Osteoblast (primary cell): Measurements from ENCODE around the gene MBD2. TPM values are rescaled to one million over a fixed set of nuclear protein-coding genes. Genes with fewer than 3 reads are reported as not detected.

ENCODE experiments used
- DNase-seq: peaks from one replicate; pipeline ENCODE4 v3.0.0; 2011; ENCODE audit warnings: low spot score, mixed read lengths; ENCODE audit not compliant: insufficient read length; ENCODE audit errors: missing footprints
- H2AFZ ChIP-seq: 2 replicates; pipeline ENCODE4 v1.6.0; 2011; ENCODE audit warnings: mild to moderate bottlenecking, low read length
- H3K27ac ChIP-seq: 2 replicates; pipeline ENCODE4 v1.5.1; 2011; ENCODE audit warnings: mild to moderate bottlenecking, low read depth, low read length, moderate library complexity
- H3K27me3 ChIP-seq: 2 replicates; pipeline ENCODE4 v1.6.0; 2012; ENCODE audit warnings: mild to moderate bottlenecking, control low read depth, inconsistent platforms, low read length, moderate library complexity; ENCODE audit not compliant: insufficient read depth
- H3K36me3 ChIP-seq: 2 replicates; pipeline ENCODE4 v1.5.1; 2011; ENCODE audit warnings: mild to moderate bottlenecking, low read length, control low read depth, moderate library complexity; ENCODE audit not compliant: insufficient read depth
- H3K4me1 ChIP-seq: 2 replicates; pipeline ENCODE4 v1.5.1; 2011; ENCODE audit warnings: mild to moderate bottlenecking, low read length, control low read depth, moderate library complexity; ENCODE audit not compliant: insufficient read depth
- H3K4me2 ChIP-seq: 2 replicates; pipeline ENCODE4 v1.6.0; 2011; ENCODE audit warnings: mild to moderate bottlenecking, low read length; ENCODE audit not compliant: insufficient read depth
- H3K4me3 ChIP-seq: fragments of 200-600 bp; sonication (generic); 3 replicates; pipeline ENCODE4 v1.5.1; 2012; ENCODE audit warnings: mild to moderate bottlenecking, low read length, inconsistent platforms; ENCODE audit not compliant: insufficient read depth
- H3K79me2 ChIP-seq: 2 replicates; pipeline ENCODE4 v1.6.0; 2012; ENCODE audit warnings: mild to moderate bottlenecking, low read length, control low read depth, inconsistent platforms; ENCODE audit not compliant: insufficient read depth
- H3K9me3 ChIP-seq: 2 replicates; pipeline ENCODE4 v1.5.1; 2011; ENCODE audit warnings: low read depth, low read length, control low read depth
- H4K20me1 ChIP-seq: 2 replicates; pipeline ENCODE4 v1.6.0; 2012; ENCODE audit warnings: mild to moderate bottlenecking, low read length, control low read depth; ENCODE audit not compliant: insufficient read depth
- CTCF ChIP-seq: IDR thresholded peaks from 2 replicates; pipeline ENCODE4 v1.5.1; 2011; ENCODE audit warnings: mild to moderate bottlenecking, low read depth, low read length, moderate library complexity; ENCODE audit errors: extremely low read depth
- total RNA-seq: library from RNA; depleted of rRNA; stranded (reverse); fragments of >200 nt; gene quantifications from 2 replicates; pipeline ENCODE4 v1.2.3, GENCODE V29; 2012

Gene MBD2
- total RNA-seq, 1 donor: 23.9 TPM

DNA sequence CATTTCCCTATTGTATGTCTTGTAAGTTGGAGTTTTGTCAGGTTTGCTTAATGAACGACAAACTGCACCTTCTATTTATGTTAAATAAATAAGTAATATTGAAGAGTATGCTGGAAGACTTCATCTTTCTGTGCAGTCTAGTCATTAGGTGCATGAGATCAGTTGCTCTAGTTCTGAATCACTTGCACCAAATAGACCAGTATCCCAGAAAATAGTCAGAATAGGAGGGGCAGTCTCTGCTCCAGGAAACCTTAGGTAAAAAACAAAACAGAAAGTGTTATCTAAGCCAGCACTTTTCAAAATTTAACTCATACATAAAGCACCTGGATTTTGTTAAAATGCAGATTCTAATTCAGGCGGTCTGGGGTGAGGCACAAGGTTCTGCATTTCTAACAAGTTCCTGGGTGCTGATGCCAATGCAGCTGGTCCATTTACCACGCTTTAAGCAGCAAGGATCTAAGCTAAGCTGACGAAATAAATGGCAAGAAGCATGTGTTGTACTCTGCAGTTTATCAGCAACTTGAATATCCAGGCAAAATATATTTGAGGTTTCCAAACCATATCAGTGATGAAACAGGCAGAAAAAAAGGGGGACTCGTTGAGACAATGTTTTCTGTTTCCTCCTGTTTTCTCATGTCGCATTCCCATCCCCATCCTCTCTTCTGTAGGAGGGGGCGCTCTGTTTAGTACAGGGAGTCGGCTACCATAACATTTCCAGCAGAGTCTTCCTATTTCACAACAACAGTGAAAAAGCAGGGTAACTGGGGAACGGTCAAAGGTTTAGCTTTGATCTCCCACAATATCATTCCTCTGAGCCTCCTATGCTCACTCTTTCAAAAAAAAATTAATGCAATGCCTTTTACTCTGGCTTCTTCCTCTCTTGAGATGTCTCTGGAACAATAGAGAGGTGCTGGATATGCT is 106.4 kb downstream of the MBD2 start:
- no peak for TF ChIP-seq CTCF
- Histone ChIP-seq H3K9me3 (no peaks in the 10 kb centered on the region), H3K27me3 (no peaks in the 10 kb centered on the region), H3K79me2 (no peaks in the 10 kb centered on the region), H3K27ac (no peak overlapping the region), H2AFZ (no peak overlapping the region), H3K4me1 (peaks cover 6% of the 10 kb centered on the region), H3K4me2 (no peak overlapping the region), H3K36me3 (no peaks in the 10 kb centered on the region), H3K4me3 (no peak overlapping the region), H4K20me1 (no peaks in the 10 kb centered on the region)
- no peak for DNase-seq

- H3K79me2 ChIP-seq: no peaks in the 10 kb centered on the region
- DNase-seq: no peak
- peaks cover 6% of the 10 kb centered on the region for H3K4me1 ChIP-seq
- H4K20me1 ChIP-seq: no peaks in the 10 kb centered on the region
- no peak overlapping the region for H3K4me3 ChIP-seq
- TF ChIP-seq CTCF: no peak
- no peaks in the 10 kb centered on the region for H3K9me3 ChIP-seq
- H3K36me3 ChIP-seq: no peaks in the 10 kb centered on the region
- H2AFZ ChIP-seq: no peak overlapping the region
- no peaks in the 10 kb centered on the region for H3K27me3 ChIP-seq
- H3K4me2 ChIP-seq: no peak overlapping the region
- no peak overlapping the region for H3K27ac ChIP-seq
Measured at GRCh38 chr18:54116541-54117257, 107.8 kb downstream of the MBD2 start.

DNA sequence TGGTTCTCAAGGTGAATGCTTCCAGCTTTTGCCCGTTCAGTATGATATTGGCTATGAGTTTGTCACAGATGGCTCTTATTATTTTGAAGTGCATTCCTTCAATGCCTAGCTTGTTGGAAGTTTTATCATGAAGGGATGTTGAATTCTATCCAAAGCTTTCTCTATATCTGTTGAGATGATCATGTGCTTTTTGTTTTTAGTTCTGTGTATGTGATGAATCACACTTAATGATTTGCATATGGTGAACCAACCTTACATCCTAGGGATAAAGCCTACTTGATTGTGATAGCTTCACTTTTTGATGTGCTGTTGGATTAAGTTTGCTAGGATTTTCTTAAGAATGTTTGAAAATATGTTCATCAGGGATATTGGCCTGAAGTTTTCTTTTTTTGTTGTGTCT is 112.1 kb downstream of the MBD2 start:
- Histone ChIP-seq H3K36me3 (no peaks in the 10 kb centered on the region), H3K4me2 (no peak overlapping the region)

More for the DNA sequence above, 112.1 kb downstream of the MBD2 start:
- Histone ChIP-seq H3K27ac (no peak overlapping the region), H3K9me3 (no peaks in the 10 kb centered on the region), H3K4me3 (no peak overlapping the region), H3K27me3 (no peaks in the 10 kb centered on the region), H3K79me2 (no peaks in the 10 kb centered on the region), H3K4me1 (no peaks in the 10 kb centered on the region), H4K20me1 (no peaks in the 10 kb centered on the region), H2AFZ (no peak overlapping the region)
- DNase-seq: no peak
- no peak for TF ChIP-seq CTCF
